Measurements from ENCODE around the gene RASAL1. TPM values are rescaled to one million over a fixed set of nuclear protein-coding genes. Genes with fewer than 3 reads are reported as not detected.

Gene RASAL1
- total and polyA plus RNA-seq, 7 experiments from 2014 or later: 0.19 to 2.1 (median 1.4) TPM

GRCh38 chr12:113086249-113087164 lies 49.1 kb downstream of the RASAL1 start:
- DNase-seq (peak in 2 of 9 donors; percentile 30 to 32), ATAC-seq (peak; percentile 45)
- Histone ChIP-seq H3K27me3 (ENCODE audit: control insufficient read depth in 2 of 2, insufficient read depth in 2 of 2, low read length in 2 of 2) (no peaks in the 10 kb centered on the region), H3K27ac (ENCODE audit: low read depth, low read length) (peak overlapping the region; percentile 56), H3K9me3 (ENCODE audit: control insufficient read depth in 2 of 3, low read length in 3 of 3) (no peaks in the 10 kb centered on the region), H3K4me3 (ENCODE audit: low read length) (peak overlapping the region; percentile 11), H3K4me1 (ENCODE audit: control insufficient read depth in 2 of 2, insufficient read depth in 2 of 2, low read length in 2 of 2) (peaks cover 52 to 65% of the 10 kb centered on the region in 2 donors), H3K36me3 (ENCODE audit: control insufficient read depth in 2 of 3, insufficient read depth in 3 of 3, low read length in 3 of 3) (peaks cover 0 to 9% (median 0%) of the 10 kb centered on the region in 3 experiments)
- no peaks in the 10 kb centered on the region for H3K27me3 Mint-ChIP-seq
- peak overlapping the region in 8 of 9 donors; percentile 44 to 93 (median 90) for H3K27ac Mint-ChIP-seq
- H3K36me3 Mint-ChIP-seq: peaks cover 0 to 20% (median 10%) of the 10 kb centered on the region in 5 donors
- intact Hi-C loops (cut with micrococcal nuclease): loop anchor here in 1 of 2 donors (1.0 to 10.0 kb wide), 2 partner anchors 16 to 248 kb away; partner anchors contain the start of gene SLC8B1
- H3K9me3 Mint-ChIP-seq: peaks cover 0 to 1% (median 0%) of the 10 kb centered on the region in 11 donors
- H3K4me3 Mint-ChIP-seq: peak overlapping the region; percentile 50 to 89 (median 77)
- POLR2A ChIA-PET: interaction anchor here (1.1 to 1.2 kb wide), 2 partner anchors 12 to 24 kb away, joined by 4 to 5 read pairs; no protein-coding TSS in a partner anchor
- CTCF ChIA-PET: interaction anchor here (0.6 to 1.2 kb wide), 3 partner anchors 12 to 94 kb away, joined by 3 to 4 read pairs (median 3); no protein-coding TSS in a partner anchor
- H3K4me1 Mint-ChIP-seq: peaks cover 31 to 96% (median 90%) of the 10 kb centered on the region in 7 donors

- CTCF ChIA-PET: interaction anchor here (1.0 kb wide), 1 partner anchor 18 kb away, joined by 3 read pairs; no protein-coding TSS in a partner anchor
- Mint-ChIP-seq H3K4me1 (peaks cover 20 to 94% (median 80%) of the 10 kb centered on the region in 7 donors), H3K4me3 (peak overlapping the region in 3 of 10 donors; percentile 27 to 39 (median 39)), H3K27ac (peak overlapping the region in 8 of 9 donors; percentile 63 to 91 (median 86)), H3K27me3 (no peaks in the 10 kb centered on the region), H3K36me3 (peaks cover 0 to 26% (median 12%) of the 10 kb centered on the region in 5 donors), H3K9me3 (peaks cover 0 to 1% (median 0%) of the 10 kb centered on the region in 11 donors)
- intact Hi-C loops (cut with micrococcal nuclease): loop anchor here in 1 of 2 donors (10.0 kb wide), 1 partner anchor 251 kb away; the partner anchor contains the start of gene SLC8B1
- POLR2A ChIA-PET: no interaction called here
- ATAC-seq (no peak), DNase-seq (no peak)
- no peaks in the 10 kb centered on the region for H3K9me3 ChIP-seq (ENCODE audit: control insufficient read depth in 2 of 3, low read length in 3 of 3)
- H3K27me3 ChIP-seq (ENCODE audit: control insufficient read depth in 2 of 2, insufficient read depth in 2 of 2, low read length in 2 of 2): no peaks in the 10 kb centered on the region
- H3K27ac ChIP-seq (ENCODE audit: low read depth, low read length): no peak overlapping the region
- no peak overlapping the region for H3K4me3 ChIP-seq (ENCODE audit: low read length)
- H3K4me1 ChIP-seq (ENCODE audit: control insufficient read depth in 2 of 2, insufficient read depth in 2 of 2, low read length in 2 of 2): peaks cover 35 to 39% of the 10 kb centered on the region in 2 donors
- peaks cover 0 to 14% (median 0%) of the 10 kb centered on the region in 3 experiments for H3K36me3 ChIP-seq (ENCODE audit: control insufficient read depth in 2 of 3, insufficient read depth in 3 of 3, low read length in 3 of 3)
These were observed 51.6 kb downstream of the RASAL1 start for GRCh38 chr12:113083863-113084435.

- peak overlapping the region in 2 of 10 donors; percentile 22 to 27 for H3K4me3 Mint-ChIP-seq
- Histone ChIP-seq H3K27me3 (ENCODE audit: control insufficient read depth in 2 of 2, insufficient read depth in 2 of 2, low read length in 2 of 2) (no peaks in the 10 kb centered on the region), H3K9me3 (ENCODE audit: control insufficient read depth in 2 of 3, low read length in 3 of 3) (no peaks in the 10 kb centered on the region), H3K4me1 (ENCODE audit: control insufficient read depth in 2 of 2, insufficient read depth in 2 of 2, low read length in 2 of 2) (peaks cover 26 to 27% of the 10 kb centered on the region in 2 donors), H3K4me3 (ENCODE audit: low read length) (no peak overlapping the region), H3K36me3 (ENCODE audit: control insufficient read depth in 2 of 3, insufficient read depth in 3 of 3, low read length in 3 of 3) (peaks cover 0 to 24% (median 0%) of the 10 kb centered on the region in 3 experiments), H3K27ac (ENCODE audit: low read depth, low read length) (no peak overlapping the region)
- H3K9me3 Mint-ChIP-seq: no peaks in the 10 kb centered on the region
- DNase-seq (no peak), ATAC-seq (peak; percentile 43)
- peaks cover 0 to 33% (median 20%) of the 10 kb centered on the region in 5 donors for H3K36me3 Mint-ChIP-seq
- H3K27me3 Mint-ChIP-seq: no peaks in the 10 kb centered on the region
- H3K27ac Mint-ChIP-seq: peak overlapping the region in 8 of 9 donors; percentile 24 to 91 (median 80)
- POLR2A ChIA-PET: no interaction called here
- CTCF ChIA-PET: interaction anchor here (0.6 kb wide), 1 partner anchor 18 kb away, joined by 3 read pairs; no protein-coding TSS in a partner anchor
- peaks cover 16 to 86% (median 69%) of the 10 kb centered on the region in 7 donors for H3K4me1 Mint-ChIP-seq
- intact Hi-C loops (cut with micrococcal nuclease): loop anchor here in 1 of 2 donors (10.0 kb wide), 1 partner anchor 252 kb away; the partner anchor contains the start of gene SLC8B1
These were observed 52.9 kb downstream of the RASAL1 start for GRCh38 chr12:113082486-113083148.

- no peaks in the 10 kb centered on the region for H3K27me3 Mint-ChIP-seq
These were observed 53.7 kb downstream of the RASAL1 start for GRCh38 chr12:113081873-113082272.

GRCh38 chr12:113077859-113078255 lies 57.7 kb downstream of the RASAL1 start:
- POLR2A ChIA-PET: no interaction called here
- H3K9me3 ChIP-seq (ENCODE audit: control insufficient read depth in 2 of 3, low read length in 3 of 3): no peaks in the 10 kb centered on the region
- no peaks in the 10 kb centered on the region for H3K9me3 Mint-ChIP-seq
- H3K27ac ChIP-seq (ENCODE audit: low read depth, low read length): no peak overlapping the region
- CTCF ChIA-PET: no interaction called here
- intact Hi-C loops (cut with micrococcal nuclease): no loop called here
- H3K4me3 Mint-ChIP-seq: no peak overlapping the region
- peaks cover 0 to 18% (median 0%) of the 10 kb centered on the region in 3 experiments for H3K36me3 ChIP-seq (ENCODE audit: control insufficient read depth in 2 of 3, insufficient read depth in 3 of 3, low read length in 3 of 3)
- H3K4me1 ChIP-seq (ENCODE audit: control insufficient read depth in 2 of 2, insufficient read depth in 2 of 2, low read length in 2 of 2): peaks cover 8 to 23% of the 10 kb centered on the region in 2 donors
- no peak overlapping the region for H3K4me3 ChIP-seq (ENCODE audit: low read length)
- H3K27ac Mint-ChIP-seq: no peak overlapping the region
- DNase-seq (no peak), ATAC-seq (no peak)
- peaks cover 4 to 77% (median 59%) of the 10 kb centered on the region in 7 donors for H3K4me1 Mint-ChIP-seq
- no peaks in the 10 kb centered on the region for H3K27me3 ChIP-seq (ENCODE audit: control insufficient read depth in 2 of 2, insufficient read depth in 2 of 2, low read length in 2 of 2)
- H3K27me3 Mint-ChIP-seq: no peaks in the 10 kb centered on the region
- peaks cover 0 to 28% (median 17%) of the 10 kb centered on the region in 5 donors for H3K36me3 Mint-ChIP-seq

More at GRCh38 chr12:113081873-113082272, 53.7 kb downstream of the RASAL1 start:
- Histone ChIP-seq H3K27ac (ENCODE audit: low read depth, low read length) (no peak overlapping the region), H3K4me3 (ENCODE audit: low read length) (no peak overlapping the region), H3K4me1 (ENCODE audit: control insufficient read depth in 2 of 2, insufficient read depth in 2 of 2, low read length in 2 of 2) (peaks cover 19% of the 10 kb centered on the region in 2 donors), H3K9me3 (ENCODE audit: control insufficient read depth in 2 of 3, low read length in 3 of 3) (no peaks in the 10 kb centered on the region), H3K36me3 (ENCODE audit: control insufficient read depth in 2 of 3, insufficient read depth in 3 of 3, low read length in 3 of 3) (peaks cover 0 to 24% (median 0%) of the 10 kb centered on the region in 3 experiments), H3K27me3 (ENCODE audit: control insufficient read depth in 2 of 2, insufficient read depth in 2 of 2, low read length in 2 of 2) (no peaks in the 10 kb centered on the region)
- ATAC-seq: no peak
- no peak for DNase-seq
- peak overlapping the region in 4 of 9 donors; percentile 59 to 84 (median 68) for H3K27ac Mint-ChIP-seq
- H3K36me3 Mint-ChIP-seq: peaks cover 0 to 33% (median 20%) of the 10 kb centered on the region in 5 donors
- no peaks in the 10 kb centered on the region for H3K9me3 Mint-ChIP-seq
- no peak overlapping the region for H3K4me3 Mint-ChIP-seq
- ChIA-PET CTCF (no interaction called here), POLR2A (no interaction called here)
- intact Hi-C loops (cut with micrococcal nuclease): loop anchor here in 1 of 2 donors (10.0 kb wide), 1 partner anchor 253 kb away; the partner anchor contains the start of gene SLC8B1
- H3K4me1 Mint-ChIP-seq: peaks cover 12 to 79% (median 62%) of the 10 kb centered on the region in 7 donors

Data from naive thymus-derived CD4-positive, alpha-beta T cell (primary cell).